GM21381 (cell line): ENCODE data around the gene CHI3L2.

Experiments used
- ATAC-seq: cut with Tn5 transposase; IDR thresholded peaks from one replicate; pipeline ENCODE4 v1.9.1; 2021; ENCODE audit warnings: mild to moderate bottlenecking, moderate library complexity; ENCODE audit not compliant: unreplicated experiment

The CHI3L2 gene

GRCh38 chr1:111218701-111219556, 8.6 kb upstream of the CHI3L2 start:
- no peak for ATAC-seq

- peak; percentile 25 for ATAC-seq
Observed at GRCh38 chr1:111219557-111220286, 7.8 kb upstream of the CHI3L2 start.

- no peak for ATAC-seq
Observed at GRCh38 chr1:111220302-111220890, 7.1 kb upstream of the CHI3L2 start.

- ATAC-seq: no peak
Observed at GRCh38 chr1:111221276-111221632, 6.3 kb upstream of the CHI3L2 start.

- peak; percentile 56 for ATAC-seq
Observed at GRCh38 chr1:111221633-111222291, 5.8 kb upstream of the CHI3L2 start.

GRCh38 chr1:111222308-111223125, 5.0 kb upstream of the CHI3L2 start:
- ATAC-seq: peak; percentile 1

- no peak for ATAC-seq
Observed at GRCh38 chr1:111223126-111223685, 4.3 kb upstream of the CHI3L2 start.

GRCh38 chr1:111225091-111225490, 2.4 kb upstream of the CHI3L2 start:
- ATAC-seq: no peak

GRCh38 chr1:111225717-111226400, 1.7 kb upstream of the CHI3L2 start:
- no peak for ATAC-seq

GRCh38 chr1:111227851-111228747, 586 bp downstream of the CHI3L2 start:
- ATAC-seq: no peak

GRCh38 chr1:111228748-111229126, 1.2 kb downstream of the CHI3L2 start:
- ATAC-seq: no peak

- no peak for ATAC-seq
Observed at GRCh38 chr1:111232134-111232533, 4.6 kb downstream of the CHI3L2 start.

- no peak for ATAC-seq
Observed at GRCh38 chr1:111234258-111234657, 6.7 kb downstream of the CHI3L2 start.

GRCh38 chr1:111234866-111235265, 7.4 kb downstream of the CHI3L2 start:
- no peak for ATAC-seq

- ATAC-seq: no peak
Observed at GRCh38 chr1:111236379-111236778, 8.9 kb downstream of the CHI3L2 start.

- no peak for ATAC-seq
Observed at GRCh38 chr1:111236806-111237205, 9.3 kb downstream of the CHI3L2 start.

GRCh38 chr1:111238056-111238795, 10.7 kb downstream of the CHI3L2 start:
- no peak for ATAC-seq

- no peak for ATAC-seq
Observed at GRCh38 chr1:111241797-111242196, 14.3 kb downstream of the CHI3L2 start.
